NCI-H1048 (cell line): ENCODE data around the gene SEC61B.

ENCODE experiments used
- DNase-seq: peaks from one replicate; lab custom pipeline; 2025; lab: John Stamatoyannopoulos, UW

The SEC61B gene

DNA sequence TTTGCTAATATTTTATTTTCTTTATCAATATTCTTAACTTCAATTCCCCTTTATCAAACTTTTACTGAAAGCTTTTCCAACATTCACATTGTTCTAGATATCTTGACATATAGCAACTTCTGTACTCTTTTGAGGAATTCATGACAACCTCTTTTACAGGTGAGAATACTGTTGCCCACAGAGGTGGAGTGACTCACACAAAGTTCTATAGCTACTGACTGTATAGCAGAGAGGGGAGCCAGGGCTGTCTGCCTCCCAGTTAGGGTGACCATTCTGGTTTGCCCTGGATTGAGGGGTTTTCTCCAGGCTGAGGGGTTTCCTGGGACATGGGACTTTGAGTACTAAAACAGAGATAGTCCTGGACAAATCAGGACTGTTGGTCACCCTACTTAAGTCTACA lies 16.2 kb downstream of the SEC61B start:
- DNase-seq = no peak

DNA sequence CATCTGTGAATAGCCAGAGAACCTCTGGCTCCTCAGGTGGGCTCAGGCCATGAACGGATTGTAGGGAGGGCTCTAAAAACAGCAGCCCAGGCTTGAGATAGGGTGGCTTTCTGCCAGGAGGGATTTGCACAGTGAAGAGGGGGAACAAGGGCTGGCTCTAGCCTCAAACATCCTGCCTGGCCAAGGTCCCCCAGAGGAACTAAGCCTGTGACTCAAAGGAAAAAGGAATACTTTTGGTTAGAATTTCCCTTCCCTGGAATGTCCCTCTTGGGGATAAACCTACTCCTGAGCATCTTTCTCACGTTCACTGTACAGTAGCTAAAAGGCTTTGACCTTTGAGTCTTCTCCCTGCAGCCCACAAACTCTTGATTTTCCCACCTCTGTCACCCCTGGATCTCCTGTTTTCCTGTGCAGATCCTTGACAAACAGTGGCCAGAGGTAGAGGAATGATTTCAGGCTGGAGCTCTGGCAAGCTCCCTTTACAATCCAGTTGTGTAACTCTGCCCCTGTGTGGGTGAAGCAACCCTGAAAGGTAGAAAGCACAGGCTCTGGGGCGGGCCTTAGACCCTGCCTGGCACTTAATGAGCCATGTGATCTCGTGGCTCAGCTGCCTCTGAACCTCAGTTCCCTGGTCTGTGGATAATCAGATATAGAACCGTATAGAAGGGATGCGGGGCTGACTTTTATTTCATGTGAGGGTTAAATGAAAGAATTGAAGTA lies 17.4 kb downstream of the SEC61B start:
- no peak for DNase-seq

DNA sequence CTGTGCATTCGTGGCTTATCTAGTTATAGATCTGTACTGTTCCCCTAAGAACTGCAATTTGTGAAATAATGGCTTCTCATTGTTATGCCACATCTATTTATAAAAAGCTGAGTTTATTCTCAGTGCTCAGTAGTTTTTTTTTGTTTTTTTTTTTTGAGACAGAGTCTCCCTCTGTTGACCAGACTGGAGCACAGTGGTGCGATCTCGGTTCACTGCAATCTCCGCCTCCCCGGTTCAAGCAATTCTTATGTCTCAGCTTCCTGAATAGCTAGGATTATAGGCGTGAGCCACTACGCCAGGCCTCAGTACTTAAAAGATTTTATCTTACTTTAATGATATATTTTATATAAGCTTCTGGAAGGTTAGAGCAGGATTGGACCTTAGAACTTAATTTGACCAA lies 19.0 kb downstream of the SEC61B start:
- no peak for DNase-seq

DNA sequence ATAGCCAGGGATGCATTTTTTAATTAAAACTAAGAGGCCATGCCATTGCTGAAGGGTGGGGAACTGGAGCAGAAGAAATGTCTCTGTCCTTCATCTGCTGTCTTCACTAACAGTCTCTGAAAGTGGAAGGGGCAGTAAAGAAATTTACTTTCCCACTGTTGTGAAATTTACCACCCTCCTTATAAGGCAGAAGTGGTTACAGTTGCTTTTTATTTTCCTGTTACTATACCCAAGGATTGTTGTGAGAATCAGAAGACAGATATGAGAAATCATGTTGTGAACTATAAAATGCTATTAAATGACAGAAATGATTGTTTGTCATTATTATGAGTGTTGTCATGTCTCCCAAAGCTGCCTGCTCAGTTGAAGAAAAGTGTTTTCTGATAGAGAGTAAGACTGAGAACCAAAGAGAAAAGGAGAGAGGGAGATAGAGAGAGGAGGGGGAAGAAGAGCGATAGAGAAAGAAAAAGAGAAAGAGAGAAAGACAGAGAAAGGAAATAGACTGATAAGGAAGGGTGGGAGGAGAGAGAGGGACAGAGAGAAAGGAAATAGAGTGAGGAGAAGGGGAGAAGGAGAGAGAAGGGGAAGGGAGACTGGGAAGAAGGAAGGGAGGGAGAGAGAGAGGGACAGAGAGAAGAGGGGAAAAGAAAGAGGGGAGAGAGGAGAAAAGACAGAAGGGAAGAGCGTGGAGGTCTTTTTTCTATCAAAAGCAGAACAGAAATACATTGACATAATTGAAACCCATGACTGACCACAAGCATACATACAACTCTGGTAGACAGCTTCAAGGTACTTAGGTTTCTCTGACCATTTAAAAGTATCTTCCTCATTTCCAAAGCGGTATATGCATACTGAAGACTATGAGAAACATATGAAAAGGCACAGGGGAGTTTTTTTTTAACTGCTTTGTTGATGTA lies 22.5 kb downstream of the SEC61B start:
- DNase-seq = no peak

DNA sequence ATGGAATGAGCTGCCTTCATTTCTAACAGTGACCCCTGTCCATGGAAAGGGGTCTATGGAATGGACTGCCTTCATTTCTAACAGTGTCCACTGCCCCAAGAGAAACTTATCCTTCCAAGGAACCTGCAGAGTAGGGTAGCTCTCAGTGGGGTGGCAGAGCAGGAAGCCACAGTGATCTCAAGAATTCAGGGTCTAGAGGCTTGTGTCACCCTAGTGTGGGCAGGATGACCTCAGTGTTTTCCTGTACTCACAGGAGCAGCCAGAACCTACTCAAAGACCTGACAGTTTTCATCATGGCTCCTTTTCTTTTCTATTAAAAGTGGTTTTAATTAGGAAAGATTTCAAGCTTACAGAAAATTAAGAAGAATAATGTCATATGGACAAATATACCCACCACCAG lies 27.5 kb downstream of the SEC61B start:
- DNase-seq = no peak

DNA sequence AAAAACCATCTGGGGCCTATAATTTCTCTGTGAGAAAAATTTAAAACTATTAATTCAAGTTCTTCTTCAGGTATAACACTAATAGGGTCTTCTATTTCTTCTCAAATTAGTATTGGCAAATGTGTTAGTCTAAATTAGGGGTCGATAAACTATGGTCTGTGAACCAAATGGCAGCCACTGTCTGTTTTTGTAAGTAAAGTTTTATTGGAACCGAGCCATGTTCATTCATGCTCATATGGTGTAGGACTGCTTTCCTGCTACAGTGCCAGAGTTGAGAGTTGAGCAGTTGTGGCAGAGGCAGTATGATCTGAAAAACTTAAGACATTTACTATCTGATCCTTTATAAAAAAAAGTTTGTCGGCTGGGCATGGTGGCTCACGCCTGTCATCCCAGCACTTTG lies 29.1 kb downstream of the SEC61B start:
- no peak for DNase-seq

DNA sequence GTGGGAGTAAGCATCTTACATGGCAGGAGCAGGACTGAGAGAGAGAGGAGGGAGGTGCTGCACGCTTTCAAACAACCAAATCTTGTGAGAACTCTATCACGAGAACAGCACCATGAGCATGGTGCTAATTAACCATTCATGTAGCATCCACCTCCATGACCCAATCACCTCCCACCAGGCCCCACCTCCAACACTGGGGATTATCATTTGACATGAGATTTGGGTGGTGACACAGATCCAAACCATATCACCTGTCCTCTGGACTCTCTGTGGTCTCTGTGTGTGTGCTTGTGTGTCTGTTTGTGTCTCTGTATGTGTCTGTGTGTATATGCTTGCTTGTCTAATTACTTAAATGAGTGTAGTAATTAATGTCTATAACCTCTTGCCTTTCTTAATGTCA lies 31.1 kb downstream of the SEC61B start:
- DNase-seq = no peak

DNA sequence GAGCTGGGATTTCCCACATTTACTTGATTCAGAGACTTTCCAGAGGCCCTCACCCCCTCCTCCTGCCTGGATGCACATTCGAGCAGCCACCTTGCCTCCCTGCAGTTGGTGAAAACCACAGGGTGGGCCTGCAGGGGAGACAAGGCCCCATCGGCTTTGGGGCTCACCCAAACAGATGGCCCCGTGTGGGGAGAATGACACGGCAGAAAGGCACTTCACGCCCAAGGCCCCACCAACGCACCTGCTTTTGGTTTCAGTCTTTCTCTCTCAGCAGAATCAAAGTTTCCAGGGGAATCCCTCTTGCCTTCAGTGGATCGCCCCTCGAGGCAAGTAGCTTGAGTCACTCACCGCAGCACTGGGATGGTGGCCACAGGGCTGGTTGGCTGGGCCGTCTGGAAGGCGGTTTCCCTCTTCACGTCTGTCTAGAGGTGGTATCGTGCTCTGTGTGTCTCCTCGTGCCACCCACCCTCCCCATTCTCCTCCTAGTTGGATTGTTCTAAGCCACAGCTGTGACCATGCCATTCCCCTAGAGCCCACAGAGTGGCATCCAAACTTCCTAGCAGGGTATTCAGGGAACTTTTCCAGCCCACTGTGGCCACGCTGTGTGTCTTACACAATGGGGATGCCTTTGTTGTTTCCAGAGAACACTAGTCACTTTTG lies 31.8 kb downstream of the SEC61B start:
- DNase-seq = no peak

DNA sequence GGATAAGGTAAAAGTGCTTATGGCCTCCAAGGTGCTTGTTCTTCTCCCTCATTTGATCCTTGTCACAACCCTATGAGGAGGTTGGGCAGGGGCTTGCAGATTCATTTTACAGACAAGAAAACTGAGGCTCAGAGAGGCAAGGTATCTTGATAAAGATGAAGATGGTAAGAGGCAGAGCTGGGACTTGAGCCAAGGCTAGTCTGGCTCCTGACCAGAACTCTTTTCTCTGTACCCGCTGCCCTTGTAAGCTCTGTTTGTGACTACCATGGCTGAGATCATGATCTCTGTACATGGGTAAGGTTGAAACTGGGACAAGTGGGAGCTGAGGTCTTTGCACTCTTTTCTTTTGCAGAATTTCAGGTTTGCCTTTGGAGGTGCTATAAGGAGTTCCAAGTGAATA lies 33.6 kb downstream of the SEC61B start:
- no peak for DNase-seq

DNA sequence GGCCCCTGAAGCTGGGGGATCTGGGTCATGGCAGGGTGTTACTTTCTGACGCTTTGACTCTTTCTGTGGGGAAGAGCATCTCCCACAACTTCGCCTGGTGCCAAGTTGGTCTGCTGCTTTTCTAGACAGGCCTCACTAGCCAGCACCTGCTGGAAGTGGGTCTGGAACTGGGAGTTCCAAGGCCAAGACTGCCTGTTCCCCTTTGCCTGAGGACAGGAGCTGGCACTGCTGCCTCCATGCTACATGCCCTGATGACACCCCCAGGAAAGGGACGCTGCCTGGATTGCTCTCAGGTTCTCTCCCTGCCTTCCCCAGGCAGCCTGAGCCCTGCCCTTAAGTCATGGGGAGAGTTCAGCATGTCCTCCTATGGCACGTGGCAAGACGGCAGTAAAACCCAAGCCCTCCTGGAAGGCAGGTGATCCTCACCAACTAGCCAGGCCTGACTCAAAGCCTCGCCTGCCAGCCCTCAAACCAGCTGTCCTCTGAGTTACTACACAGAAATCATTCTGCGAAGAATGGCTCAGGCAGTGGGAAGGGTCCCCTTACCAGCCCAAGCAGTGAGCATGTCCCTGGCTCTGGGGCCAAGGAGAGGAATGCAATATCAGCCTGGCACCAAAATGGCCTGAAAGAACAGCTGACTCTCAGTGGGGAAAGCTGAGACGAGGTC lies 35.8 kb downstream of the SEC61B start:
- no peak for DNase-seq

DNA sequence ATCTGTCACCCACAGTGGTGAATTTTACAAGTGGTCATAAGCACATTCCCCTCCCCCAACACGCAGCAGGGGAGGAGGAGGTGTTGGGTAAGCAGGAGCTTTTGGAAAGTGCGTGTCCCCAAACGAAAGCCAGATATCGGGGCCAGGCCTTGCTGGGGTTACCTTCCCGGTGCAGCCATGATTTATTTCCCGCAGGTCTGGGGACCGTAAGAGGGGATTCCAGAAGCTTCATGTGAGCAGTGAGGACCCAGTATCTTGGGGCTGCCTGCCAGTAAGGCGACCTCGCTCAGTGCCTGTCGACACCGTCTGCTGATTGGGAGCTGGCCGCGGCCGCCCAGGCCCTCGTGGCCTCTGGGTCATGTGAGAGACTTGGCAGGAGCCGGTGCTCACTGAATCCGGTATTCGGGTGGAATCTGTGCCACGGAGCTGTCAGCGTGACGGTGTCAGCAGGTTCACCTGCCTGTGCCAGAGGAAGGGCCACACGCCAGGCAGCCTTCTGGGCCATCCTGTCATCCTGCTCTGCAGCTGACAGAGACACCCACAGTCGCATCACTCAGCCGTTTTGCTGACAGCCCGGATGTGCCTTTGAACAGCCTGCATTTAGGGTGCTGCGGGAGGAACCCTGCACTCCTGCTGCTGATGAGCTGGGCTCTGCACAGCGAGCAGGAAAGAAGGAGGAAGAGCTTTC lies 37.3 kb downstream of the SEC61B start:
- DNase-seq = no peak

DNA sequence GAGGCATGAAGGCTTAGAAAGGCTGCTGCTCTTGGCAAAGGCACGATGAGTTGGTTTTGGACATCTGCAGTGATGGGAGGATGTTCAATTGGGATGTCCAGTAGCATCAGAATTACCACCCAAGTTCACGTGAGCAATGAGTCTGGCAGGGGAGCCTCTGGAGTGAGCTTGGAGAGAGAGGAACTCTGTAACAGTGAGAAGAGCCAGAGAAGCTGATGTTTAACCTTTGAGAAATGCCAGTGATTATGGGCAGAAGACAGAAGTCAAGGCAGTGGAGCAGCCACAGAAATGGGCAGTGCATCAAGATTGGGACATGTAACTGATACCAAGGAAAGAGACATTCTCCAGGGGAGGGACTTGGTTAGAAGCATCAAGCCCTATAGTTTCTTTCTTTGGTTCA lies 39.8 kb downstream of the SEC61B start:
- DNase-seq = no peak

DNA sequence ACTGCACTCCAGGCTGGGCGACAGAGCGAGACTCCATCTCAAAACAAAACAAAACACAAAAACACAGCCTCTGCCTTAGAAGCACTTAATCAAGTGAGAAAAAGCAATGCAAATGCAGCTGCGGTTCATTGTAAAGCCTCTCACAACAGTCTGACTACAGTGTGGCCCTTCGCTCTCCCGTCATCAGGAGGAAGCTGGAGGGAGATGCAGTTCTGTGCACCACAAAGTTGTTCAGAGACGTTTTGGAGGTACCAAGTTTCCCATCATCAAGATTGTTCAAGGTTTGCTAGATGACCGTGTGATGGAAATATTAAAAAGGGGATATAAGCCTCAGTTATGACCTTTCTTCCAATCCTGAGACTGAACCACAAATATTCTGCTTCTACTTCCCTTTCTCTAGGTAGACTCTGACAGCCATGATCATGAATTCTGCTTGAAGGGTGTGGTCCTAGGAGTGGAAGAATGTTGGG lies 40.9 kb downstream of the SEC61B start:
- no peak for DNase-seq

DNA sequence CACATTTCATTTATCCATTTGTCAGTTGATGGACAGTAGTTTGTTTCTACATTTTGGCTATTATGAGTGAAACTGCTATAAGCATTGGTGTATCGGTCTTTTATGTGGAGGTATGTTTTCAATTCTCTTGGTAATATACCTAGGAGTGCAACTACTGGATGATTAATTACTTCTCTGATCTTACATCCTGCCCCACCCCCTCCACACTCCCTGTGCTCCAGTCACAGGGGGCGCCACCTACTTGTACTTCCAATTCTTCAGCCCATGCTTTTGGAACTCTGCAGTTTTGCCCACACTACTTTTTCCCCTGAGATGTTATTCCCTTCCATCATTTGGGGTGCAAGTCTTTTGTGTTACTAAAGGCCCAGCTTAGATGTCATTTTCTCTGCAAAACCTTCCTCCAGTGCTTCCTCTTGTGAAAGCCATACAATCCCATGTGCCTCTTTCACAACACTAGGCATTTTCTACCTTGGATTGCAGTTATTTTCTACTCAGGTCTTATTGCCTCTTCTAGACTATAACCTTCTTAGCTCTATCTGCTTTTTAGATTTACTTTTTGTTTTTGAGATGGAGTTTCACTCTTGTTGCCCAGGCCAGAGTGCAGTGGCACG lies 42.1 kb downstream of the SEC61B start:
- no peak for DNase-seq

DNA sequence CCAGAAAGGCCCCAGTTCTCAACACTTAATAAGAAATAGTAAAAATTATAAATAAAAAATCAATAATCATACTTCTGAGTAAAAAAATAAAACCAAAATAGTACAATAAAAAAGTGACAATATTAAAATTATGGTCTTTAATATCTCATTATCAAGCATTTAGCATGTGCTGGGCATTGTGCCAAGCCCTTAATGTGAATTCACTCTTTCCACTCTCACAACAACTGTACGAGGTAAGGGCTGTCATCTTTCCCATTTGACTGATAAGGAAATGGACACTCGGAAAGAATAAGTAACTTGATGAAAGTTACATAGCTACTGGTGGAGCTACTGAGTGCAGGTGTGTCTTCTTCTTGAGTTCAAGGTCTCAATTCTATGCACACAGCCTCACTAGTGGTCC lies 43.6 kb downstream of the SEC61B start:
- no peak for DNase-seq

DNA sequence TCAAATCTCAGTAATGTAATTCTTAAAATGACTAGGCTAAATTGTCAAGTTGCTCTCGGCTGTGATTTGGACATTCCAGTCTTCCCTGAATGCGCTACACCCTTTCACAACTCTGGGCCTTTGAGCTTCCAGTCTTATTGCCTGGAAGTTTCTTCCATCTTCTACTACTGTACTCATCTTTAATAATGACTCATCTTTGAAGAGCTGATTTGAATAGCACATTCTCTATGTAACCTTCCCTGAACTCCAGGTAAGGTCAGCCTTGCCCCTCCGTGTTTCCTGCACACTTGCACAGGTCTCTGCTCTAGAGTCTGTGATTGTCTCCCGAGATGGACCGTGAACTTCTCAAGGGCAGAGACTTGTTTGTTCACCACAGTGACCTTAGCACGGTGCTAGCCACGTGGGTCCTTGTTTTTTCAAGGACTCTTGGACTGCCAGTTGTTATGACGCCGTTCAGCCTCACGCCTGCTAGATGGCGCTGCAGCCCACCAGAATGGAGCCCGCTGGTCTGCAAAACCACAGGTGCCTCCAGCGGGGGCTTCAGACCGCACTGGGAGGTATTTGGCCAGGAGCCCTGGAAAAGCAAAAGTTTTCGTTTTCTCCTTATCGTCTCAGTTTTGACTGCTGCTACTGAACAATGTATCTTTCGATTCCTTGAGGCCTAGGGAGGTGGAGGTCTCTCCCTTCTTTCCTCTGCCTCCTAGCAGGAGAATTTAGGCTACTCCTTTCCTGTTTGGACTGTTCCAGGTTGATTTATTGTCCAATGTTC lies 44.4 kb downstream of the SEC61B start:
- peak; percentile 59 for DNase-seq

DNA sequence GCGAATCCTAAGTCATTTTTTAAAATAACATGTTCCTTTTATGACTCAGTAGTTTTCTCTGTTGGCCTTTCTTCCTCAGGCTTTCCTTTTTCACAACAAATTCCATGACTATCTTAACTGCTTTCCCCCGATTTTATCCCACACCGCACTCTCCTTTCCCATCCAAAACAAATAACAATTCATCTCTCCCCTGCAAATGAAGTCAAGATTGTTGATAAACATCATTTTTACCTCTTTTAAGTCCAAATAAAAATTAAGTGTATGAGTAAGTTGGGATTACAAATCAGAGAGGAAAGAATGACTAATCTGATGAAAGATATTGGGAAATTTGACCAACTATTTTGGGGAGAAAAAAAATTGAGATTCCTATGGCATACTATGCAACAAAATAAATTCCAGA lies 47.3 kb downstream of the SEC61B start:
- no peak for DNase-seq

DNA sequence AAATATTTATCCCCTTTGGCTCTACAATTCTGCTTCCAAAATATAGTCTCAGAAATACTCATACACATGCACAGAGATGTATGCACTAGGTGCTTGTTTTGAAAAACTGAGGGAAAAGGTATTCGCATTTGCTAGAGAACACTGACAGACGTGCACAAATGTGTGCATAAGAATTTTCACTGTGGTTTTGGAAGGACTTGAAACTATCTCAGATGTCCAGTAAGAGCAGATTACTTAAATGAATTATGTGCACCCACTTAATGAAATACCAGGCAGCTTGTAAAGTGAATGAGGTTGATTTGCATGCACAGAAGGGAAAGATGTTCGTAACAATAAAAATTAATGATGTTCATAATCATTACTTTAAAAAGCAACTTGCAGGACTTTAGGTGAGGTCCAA lies 48.4 kb downstream of the SEC61B start:
- DNase-seq = no peak

DNA sequence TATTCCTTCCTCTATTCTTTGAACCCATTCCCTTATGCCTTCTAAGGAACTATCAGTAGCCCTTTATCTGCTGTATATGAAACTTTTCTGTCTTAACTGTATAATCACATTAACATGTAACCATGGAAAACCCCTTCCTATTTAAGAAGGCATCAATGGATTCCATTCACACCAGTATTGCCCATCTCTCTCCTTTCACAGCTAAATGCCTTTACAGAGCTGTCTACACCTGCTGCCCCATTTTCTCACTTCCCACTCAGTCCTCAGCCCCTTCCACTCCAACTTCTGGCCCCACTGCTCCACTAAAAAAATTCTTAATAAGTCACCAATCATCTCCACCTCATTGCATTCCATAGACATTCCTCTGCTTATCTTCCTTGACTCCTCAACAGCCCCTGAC lies 50.8 kb downstream of the SEC61B start:
- no peak for DNase-seq

DNA sequence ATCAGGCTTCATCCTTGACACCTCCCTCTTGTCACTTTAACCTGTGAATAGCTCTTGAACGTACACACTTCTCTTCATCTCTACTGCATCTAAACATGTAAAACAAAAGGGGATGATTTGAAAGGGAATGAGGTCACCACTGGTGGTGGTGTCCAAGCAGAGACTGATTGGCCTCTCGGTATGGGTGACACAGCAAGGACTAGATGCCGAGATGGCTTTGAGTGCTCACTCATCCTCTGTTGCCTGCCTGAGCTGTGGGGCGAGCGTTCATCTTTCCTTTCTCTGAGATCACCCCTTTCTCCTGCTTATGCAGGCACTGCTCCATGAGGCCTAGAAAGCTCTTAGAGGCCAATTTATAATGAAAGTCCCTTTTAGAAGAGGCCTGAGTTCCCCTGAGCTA lies 51.9 kb downstream of the SEC61B start:
- no peak for DNase-seq
